ENCODE data around the gene ZNF593. TPM values are rescaled to one million over a fixed set of nuclear protein-coding genes. Genes with fewer than 3 reads are reported as not detected.

Gene ZNF593
- total RNA-seq, result 34.5 and 47.8 TPM in 2 replicates
- polyA plus RNA-seq, result 43.6 and 58.0 TPM in 2 replicates

DNA sequence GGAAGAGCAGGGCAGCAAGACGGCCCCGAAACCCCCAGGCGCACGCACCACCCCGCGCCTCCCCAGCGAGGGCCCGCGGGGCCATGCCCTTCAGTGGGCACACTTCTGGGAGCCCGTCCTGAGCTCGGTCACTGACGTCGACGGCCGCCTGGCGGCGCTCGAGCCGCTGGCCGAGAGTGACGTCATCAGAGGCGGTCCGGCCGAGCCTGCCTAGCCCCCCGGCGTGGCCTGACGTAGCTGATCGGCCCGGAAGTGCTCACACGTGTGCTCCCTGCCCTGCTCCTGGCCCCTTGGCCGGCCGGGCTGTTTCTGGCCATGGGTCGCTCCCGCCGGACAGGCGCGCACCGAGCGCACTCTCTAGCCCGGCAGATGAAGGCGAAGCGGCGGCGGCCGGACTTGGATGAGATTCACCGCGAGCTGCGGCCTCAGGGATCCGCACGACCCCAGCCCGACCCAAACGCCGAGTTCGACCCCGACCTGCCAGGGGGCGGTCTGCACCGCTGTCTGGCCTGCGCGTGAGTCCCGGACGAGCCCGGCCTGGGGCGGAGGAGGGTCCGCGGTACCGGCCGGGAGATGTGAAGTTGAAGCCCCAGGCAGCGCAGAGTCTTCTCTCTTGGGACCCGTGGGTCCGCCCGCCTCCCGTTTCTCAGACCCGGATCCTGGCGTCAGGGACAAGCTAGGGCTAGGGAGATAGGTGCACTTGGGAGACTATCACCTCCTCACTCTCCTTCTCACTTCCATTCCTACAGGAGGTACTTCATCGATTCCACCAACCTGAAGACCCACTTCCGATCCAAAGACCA, at the start of gene ZNF593:
Gene ZNF593, plus strand, starts transcription at position 240 of the 803 bp plus-strand sequence. Its CDS starts 76 bp downstream, at position 316.
- no peaks in the 10 kb centered on the region for H3K9me3 ChIP-seq (ENCODE audit: low read depth)
- peak within 1 kb of the TSS; percentile 85 for H3K4me3 ChIP-seq
- no peaks in the 10 kb centered on the region for H3K36me3 ChIP-seq
- H3K27ac ChIP-seq, result peak within 1 kb of the TSS; percentile 77
- TF ChIP-seq CTCF (IDR thresholded peaks at IDR 0.05; ENCODE audit: low read depth, low read length), result peak; percentile 87
- peaks cover 11% of the 10 kb centered on the region for H3K4me1 ChIP-seq (ENCODE audit: low read depth)
- no peaks in the 10 kb centered on the region for H3K27me3 ChIP-seq
- DNase-seq (ENCODE audit: low read depth in 1 of 2, low spot score in 1 of 2), result peak; percentile 96

DNA sequence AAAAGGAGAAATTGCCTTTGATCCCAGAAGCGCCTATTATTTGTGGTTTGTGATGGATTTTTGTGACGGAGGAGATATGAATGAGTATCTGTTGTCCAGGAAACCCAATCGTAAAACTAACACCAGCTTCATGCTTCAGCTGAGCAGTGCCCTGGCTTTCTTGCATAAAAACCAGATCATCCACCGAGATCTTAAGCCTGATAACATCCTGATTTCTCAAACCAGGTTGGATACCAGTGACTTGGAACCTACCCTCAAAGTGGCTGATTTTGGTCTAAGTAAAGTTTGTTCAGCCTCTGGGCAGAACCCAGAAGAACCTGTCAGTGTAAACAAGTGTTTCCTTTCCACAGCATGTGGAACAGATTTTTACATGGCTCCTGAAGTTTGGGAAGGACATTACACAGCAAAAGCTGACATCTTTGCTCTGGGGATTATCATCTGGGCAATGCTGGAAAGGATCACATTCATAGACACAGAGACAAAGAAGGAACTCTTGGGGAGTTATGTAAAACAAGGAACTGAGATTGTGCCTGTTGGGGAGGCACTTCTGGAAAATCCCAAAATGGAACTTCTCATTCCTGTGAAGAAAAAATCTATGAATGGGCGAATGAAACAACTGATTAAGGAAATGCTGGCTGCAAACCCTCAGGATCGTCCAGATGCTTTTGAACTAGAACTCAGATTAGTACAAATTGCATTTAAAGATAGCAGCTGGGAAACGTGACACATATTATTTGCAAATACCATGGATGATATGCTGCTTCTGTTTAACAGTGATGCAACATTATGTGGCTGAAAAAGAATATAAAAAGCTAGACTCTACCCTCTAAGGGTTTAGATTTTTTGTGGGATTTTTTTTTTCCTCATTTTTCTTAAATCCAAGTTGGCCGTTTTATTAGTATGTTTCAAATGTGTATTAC, 47.6 kb upstream of the ZNF593 start:
- TF ChIP-seq CTCF (IDR thresholded peaks at IDR 0.05; ENCODE audit: low read depth, low read length), result no peak
- no peak overlapping the region for H3K4me3 ChIP-seq
- peak overlapping the region; percentile 62 for H3K27ac ChIP-seq

GRCh38 chr1:26122988-26123973, 46.4 kb upstream of the ZNF593 start:
- Histone ChIP-seq H3K4me1 (ENCODE audit: low read depth) (peaks cover 27% of the 10 kb centered on the region), H3K9me3 (ENCODE audit: low read depth) (no peaks in the 10 kb centered on the region), H3K4me3 (no peak overlapping the region), H3K27ac (no peak overlapping the region), H3K36me3 (peaks cover 28% of the 10 kb centered on the region), H3K27me3 (no peaks in the 10 kb centered on the region)
- no peak for DNase-seq (ENCODE audit: low read depth in 1 of 2, low spot score in 1 of 2)
- TF ChIP-seq CTCF (IDR thresholded peaks at IDR 0.05; ENCODE audit: low read depth, low read length), result no peak

More for the DNA sequence above, 47.6 kb upstream of the ZNF593 start:
- DNase-seq (ENCODE audit: low read depth in 1 of 2, low spot score in 1 of 2), result peak in 1 of 2 donors; percentile 52
- H3K9me3 ChIP-seq (ENCODE audit: low read depth), result no peaks in the 10 kb centered on the region
- no peaks in the 10 kb centered on the region for H3K27me3 ChIP-seq
- H3K36me3 ChIP-seq, result peaks cover 28% of the 10 kb centered on the region
- peaks cover 26% of the 10 kb centered on the region for H3K4me1 ChIP-seq (ENCODE audit: low read depth)

- H3K9me3 ChIP-seq (ENCODE audit: low read depth), result no peaks in the 10 kb centered on the region
- peaks cover 20% of the 10 kb centered on the region for H3K36me3 ChIP-seq
- H3K27ac ChIP-seq, result no peak overlapping the region
- H3K4me1 ChIP-seq (ENCODE audit: low read depth), result peaks cover 24% of the 10 kb centered on the region
- DNase-seq (ENCODE audit: low read depth in 1 of 2, low spot score in 1 of 2), result no peak
- H3K4me3 ChIP-seq, result no peak overlapping the region
- no peak for TF ChIP-seq CTCF (IDR thresholded peaks at IDR 0.05; ENCODE audit: low read depth, low read length)
- H3K27me3 ChIP-seq, result no peaks in the 10 kb centered on the region
Observed at GRCh38 chr1:26124418-26125331, 45.0 kb upstream of the ZNF593 start.

Data from cardiac muscle cell (in vitro differentiated cells and primary cell).